Subcutaneous adipose tissue (tissue), 4 donors: Measurements from ENCODE around the gene SPRYD3. TPM values are rescaled to one million over a fixed set of nuclear protein-coding genes. Genes with fewer than 3 reads are reported as not detected.

Source experiments
- total RNA-seq, 4 donors: library from RNA; depleted of rRNA; stranded (reverse); fragments of >200 nt; gene quantifications; one replicate each; pipeline ENCODE4 v1.1.0, GENCODE V29; 2016
- TF ChIP-seq, protein P1 (sequence below): fragments of 450-650 bp; IDR thresholded peaks from one replicate; pipeline ENCODE4 v1.5.1; 2016; ENCODE audit warnings: low read depth, mild to moderate bottlenecking, control low read depth, antibody characterized with exemption, moderate library complexity

SPRYD3 gene
- total RNA-seq, 4 donors from 2014 or later: 20.4 to 41.8 (median 24.6) TPM

DNA sequence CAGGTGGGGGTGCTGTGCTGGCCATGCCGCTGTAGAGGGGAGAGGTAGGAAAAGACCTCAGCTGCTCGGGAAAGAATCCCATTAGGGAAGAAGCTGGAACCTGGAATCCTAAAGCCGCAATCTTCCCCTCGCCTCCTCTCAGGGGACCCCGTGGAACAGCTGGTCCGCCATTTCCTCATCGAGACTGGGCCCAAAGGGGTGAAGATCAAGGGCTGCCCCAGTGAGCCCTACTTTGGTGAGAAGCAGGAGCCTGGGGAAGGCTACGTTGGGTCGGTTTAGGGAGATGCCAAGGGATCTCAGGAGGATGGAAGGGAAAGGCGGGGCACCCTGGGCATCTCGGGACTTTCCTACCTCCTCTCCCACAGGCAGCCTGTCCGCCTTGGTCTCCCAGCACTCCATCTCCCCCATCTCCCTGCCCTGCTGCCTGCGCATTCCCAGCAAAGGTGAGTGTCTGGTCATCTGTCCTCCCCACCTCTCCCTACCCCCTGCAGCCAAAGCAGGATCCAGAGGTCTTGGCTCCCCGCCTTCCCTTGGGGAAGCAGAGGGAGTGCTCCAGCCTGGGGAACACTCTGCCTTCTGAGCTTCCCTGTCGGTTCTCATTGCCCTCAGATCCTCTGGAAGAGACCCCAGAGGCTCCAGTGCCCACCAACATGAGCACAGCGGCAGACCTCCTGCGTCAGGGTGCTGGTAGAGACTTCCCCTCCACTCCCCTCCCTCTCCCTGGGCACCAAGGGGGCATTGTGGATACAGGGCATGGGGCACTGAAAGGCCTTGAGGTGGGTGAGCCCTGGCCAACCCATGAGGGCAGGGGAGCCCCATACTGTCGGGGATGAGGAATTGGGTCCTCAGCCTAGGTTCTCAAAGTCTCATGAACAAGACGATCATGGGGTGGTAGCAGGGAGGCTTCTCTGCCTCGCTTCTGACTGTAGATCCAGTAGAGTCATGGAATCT is 16.9 kb downstream of the SPRYD3 start:
- TF ChIP-seq, protein P1, sequence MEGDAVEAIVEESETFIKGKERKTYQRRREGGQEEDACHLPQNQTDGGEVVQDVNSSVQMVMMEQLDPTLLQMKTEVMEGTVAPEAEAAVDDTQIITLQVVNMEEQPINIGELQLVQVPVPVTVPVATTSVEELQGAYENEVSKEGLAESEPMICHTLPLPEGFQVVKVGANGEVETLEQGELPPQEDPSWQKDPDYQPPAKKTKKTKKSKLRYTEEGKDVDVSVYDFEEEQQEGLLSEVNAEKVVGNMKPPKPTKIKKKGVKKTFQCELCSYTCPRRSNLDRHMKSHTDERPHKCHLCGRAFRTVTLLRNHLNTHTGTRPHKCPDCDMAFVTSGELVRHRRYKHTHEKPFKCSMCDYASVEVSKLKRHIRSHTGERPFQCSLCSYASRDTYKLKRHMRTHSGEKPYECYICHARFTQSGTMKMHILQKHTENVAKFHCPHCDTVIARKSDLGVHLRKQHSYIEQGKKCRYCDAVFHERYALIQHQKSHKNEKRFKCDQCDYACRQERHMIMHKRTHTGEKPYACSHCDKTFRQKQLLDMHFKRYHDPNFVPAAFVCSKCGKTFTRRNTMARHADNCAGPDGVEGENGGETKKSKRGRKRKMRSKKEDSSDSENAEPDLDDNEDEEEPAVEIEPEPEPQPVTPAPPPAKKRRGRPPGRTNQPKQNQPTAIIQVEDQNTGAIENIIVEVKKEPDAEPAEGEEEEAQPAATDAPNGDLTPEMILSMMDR: no peak

DNA sequence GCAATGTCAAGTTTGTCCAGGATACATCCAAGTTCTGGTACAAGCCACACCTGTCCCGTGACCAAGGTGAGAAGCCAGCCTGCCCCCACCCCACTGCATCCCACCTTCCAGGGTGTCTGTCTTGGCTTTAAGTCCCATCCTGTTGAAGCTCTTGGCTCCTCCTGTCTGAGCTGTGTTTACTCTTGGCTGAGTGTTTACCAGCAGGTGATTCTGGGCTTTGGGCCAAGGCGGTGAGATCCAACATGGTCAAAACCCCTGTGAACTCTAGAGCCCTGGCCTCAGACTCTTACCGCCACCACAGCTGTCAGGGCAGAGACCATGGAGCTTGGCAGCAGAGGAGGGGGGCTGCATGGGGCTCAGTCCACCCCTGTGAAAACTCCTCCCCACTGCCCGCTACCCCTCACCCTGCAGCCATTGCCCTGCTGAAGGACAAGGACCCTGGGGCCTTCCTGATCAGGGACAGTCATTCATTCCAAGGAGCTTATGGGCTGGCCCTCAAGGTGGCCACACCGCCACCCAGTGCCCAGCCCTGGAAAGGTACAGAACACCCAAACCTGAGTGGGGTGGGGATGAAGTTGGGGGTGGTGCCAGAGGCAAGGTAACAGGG is 17.7 kb downstream of the SPRYD3 start:
- TF ChIP-seq, protein P1: no peak

DNA sequence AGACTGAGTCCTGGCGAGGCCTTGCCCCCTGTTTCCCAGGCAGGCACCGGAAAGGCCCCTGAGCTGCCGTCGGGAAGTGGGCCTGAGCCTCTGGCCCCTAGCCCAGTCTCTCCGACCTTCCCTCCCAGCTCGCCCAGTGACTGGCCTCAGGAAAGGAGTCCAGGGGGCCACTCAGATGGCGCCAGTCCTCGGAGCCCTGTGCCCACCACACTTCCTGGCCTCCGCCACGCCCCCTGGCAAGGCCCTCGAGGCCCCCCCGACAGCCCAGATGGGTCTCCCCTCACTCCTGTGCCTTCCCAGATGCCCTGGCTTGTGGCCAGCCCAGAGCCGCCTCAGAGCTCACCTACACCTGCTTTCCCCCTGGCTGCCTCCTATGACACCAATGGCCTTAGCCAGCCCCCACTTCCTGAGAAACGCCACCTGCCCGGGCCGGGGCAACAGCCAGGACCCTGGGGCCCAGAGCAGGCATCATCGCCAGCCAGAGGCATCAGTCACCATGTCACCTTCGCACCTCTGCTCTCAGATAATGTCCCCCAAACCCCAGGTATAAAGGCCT is 18.4 kb downstream of the SPRYD3 start:
- TF ChIP-seq, protein P1: no peak

DNA sequence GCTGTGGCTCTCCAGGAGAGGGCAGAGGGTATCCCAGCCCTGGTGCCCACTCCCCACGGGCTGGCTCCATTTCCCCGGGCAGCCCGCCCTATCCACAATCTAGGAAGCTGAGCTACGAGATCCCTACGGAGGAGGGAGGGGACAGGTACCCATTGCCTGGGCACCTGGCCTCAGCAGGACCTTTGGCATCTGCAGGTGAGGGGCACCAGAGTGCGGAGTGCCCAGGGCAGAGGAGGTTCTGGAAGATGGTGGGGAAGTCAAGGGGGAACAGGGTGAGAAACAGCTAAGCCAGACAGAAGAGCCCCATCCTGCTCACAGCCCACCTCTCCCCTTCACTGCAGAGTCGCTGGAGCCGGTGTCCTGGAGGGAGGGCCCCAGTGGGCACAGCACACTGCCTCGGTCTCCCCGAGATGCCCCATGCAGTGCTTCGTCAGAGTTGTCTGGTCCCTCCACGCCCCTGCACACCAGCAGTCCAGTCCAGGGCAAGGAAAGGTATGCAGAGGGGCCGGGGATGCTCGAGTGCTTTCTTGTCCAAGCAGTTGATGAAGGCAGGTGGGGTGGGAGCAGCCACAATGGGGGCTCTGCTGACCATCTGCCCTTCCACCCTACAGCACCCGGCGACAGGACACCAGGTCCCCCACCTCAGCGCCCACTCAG is 19.0 kb downstream of the SPRYD3 start:
- TF ChIP-seq, protein P1: no peak

DNA sequence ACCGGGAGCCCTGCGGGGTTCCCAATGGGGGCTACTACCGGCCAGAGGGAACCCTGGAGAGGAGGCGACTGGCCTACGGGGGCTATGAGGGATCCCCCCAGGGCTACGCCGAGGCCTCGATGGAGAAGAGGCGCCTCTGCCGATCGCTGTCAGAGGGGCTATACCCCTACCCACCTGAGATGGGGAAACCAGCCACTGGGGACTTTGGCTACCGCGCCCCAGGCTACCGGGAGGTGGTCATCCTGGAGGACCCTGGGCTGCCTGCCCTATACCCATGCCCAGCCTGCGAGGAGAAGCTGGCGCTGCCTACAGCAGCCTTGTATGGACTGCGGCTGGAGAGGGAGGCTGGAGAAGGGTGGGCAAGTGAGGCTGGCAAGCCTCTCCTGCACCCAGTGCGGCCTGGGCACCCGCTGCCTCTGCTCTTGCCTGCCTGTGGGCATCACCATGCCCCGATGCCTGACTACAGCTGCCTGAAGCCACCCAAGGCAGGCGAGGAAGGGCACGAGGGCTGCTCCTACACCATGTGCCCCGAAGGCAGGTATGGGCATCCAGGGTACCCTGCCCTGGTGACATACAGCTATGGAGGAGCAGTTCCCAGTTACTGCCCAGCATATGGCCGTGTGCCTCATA is 19.6 kb downstream of the SPRYD3 start:
- TF ChIP-seq, protein P1: no peak

DNA sequence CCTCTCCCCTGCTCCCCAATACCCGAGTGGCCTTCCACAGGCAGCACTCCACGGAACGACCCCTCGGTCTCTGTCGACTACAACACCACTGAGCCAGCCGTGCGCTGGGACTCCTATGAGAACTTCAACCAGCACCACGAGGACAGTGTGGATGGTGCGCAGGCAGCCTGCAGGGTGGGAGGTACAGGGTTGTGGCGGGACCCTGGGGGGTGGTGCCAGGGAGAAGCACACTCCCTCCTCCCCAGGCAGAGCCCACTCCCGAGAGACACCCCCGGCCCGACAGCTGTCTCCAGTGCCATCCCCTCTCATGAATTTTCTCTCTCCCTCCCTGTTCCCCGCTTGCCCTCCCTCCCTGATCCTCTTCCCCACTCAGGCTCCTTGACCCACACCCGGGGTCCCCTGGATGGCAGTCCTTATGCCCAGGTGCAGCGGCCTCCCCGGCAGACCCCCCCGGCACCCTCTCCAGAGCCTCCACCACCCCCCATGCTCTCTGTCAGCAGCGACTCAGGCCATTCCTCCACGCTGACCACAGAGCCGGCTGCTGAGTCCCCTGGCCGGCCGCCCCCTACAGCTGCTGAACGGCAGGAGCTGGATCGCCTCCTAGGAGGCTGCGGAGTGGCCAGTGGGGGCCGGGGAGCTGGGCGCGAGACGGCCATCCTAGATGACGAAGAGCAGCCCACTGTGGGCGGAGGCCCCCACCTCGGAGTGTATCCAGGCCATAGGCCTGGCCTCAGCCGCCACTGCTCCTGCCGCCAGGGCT is 20.3 kb downstream of the SPRYD3 start:
- TF ChIP-seq, protein P1: no peak
